Caki2 (cell line): ENCODE results near the gene FRMD5. TPM values are rescaled to one million over a fixed set of nuclear protein-coding genes. Genes with fewer than 3 reads are reported as not detected.
"Not testable (repeated sequence)": the region's sequence is repeated elsewhere in the genome, so short reads cannot be mapped to it uniquely, and the experiment has no call there.

ENCODE experiments used
- DNase-seq: peaks from one replicate; pipeline ENCODE4 v3.0.0-alpha.2; 2015; ENCODE audit warnings: low read depth
- in situ Hi-C: cut with HindIII; loops from 2 replicates; pipeline ENCODE4 v1.10.0; 2016; ENCODE audit warnings: low sequenced_read_pairs, low pct_unique_long_range_greater_than_20kb, mixed read lengths
- total RNA-seq: library from RNA; depleted of rRNA; stranded (reverse); fragments of >200 nt; shearing (Covaris generic); gene quantifications from 2 replicates; pipeline ENCODE4 v1.2.3, GENCODE V29; 2014; ENCODE audit warnings: low replicate concordance

FRMD5 gene
- total RNA-seq, 1 experiment from 2014 or later: 0.51 TPM

- DNase-seq: no peak
- in situ Hi-C loops: no loop called here
These were observed 299.5 kb downstream of the FRMD5 start for GRCh38 chr15:43895586-43895985.

- DNase-seq: no peak
- in situ Hi-C loops: no loop called here
These were observed 301.1 kb downstream of the FRMD5 start for GRCh38 chr15:43893956-43894355.

DNA sequence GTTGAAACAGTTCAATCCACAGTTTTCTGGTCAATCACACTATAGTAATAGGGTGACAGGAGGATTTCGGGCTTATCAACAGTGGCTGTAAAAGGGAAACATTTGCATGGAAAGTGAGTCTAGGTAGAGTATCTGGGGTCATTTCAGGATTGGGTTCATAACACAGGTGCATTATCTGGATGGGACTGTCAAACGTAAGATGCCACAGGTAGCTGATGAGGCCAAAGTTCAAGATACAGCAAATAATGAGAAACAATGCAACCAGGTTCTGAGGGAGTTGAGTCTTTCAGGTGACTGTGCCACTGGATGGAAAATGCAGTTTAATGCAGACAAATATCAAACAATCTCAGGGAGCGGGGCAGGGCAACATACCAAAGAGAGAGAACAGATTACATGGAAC lies 306.0 kb downstream of the FRMD5 start:
- in situ Hi-C loops: no loop called here

GRCh38 chr15:43887901-43888300 lies 307.2 kb downstream of the FRMD5 start:
- in situ Hi-C loops: no loop called here
- DNase-seq: no peak

More for the DNA sequence above, 306.0 kb downstream of the FRMD5 start:
- DNase-seq: no peak

DNA sequence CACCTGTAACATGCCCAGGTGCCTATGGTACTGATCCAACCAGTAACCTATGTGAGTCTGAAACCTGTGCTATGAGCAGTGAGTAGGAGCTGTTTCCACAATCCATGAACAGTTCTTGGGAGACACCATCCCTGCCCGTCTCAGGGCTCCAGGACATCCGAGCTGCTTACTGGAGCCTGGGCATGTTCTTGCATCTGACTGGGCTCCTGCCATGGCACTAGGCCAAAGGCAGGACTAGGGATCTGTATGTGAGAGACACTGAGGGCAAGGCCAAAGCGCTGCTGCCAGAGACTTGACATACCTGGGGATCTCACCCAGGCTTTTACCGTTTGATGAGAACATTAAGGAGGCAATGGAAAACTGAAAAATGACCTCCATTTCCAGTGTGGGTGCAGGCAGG lies 308.5 kb downstream of the FRMD5 start:
- no peak for DNase-seq
- in situ Hi-C loops: no loop called here

GRCh38 chr15:43883571-43883970 lies 311.5 kb downstream of the FRMD5 start:
- in situ Hi-C loops: no loop called here
- DNase-seq: no peak

GRCh38 chr15:43881944-43882343 lies 313.1 kb downstream of the FRMD5 start:
- in situ Hi-C loops: no loop called here

GRCh38 chr15:43881245-43881644 lies 313.8 kb downstream of the FRMD5 start:
- in situ Hi-C loops: no loop called here
- no peak for DNase-seq

More at GRCh38 chr15:43881944-43882343, 313.1 kb downstream of the FRMD5 start:
- no peak for DNase-seq

- no peak for DNase-seq
- in situ Hi-C loops: no loop called here
These were observed 314.5 kb downstream of the FRMD5 start for GRCh38 chr15:43880406-43881194.

GRCh38 chr15:43879386-43880355 lies 315.4 kb downstream of the FRMD5 start:
- no peak for DNase-seq
- in situ Hi-C loops: no loop called here

- no peak for DNase-seq
- in situ Hi-C loops: no loop called here
These were observed 316.6 kb downstream of the FRMD5 start for GRCh38 chr15:43878446-43878845.

DNA sequence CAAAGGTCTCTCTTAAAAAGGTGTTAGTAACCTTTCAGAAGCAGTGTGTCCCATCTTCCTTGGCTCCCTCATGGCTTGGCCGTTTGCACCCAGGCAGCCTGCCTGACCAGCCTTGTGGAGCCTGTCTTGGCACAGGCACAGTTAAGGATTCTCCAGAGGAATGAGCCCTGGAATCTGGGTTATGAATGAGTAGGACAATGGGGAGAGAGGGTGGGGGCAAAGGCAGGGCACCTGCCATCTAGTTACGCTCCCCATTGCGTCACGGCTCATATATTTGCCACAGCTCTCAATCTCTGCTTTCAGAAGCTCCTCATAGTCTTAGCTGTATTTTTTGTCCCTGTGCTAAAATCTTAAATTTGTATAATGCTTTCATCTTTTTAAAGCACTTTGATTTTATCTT lies 317.7 kb downstream of the FRMD5 start:
- in situ Hi-C loops: no loop called here
- DNase-seq: no peak

DNA sequence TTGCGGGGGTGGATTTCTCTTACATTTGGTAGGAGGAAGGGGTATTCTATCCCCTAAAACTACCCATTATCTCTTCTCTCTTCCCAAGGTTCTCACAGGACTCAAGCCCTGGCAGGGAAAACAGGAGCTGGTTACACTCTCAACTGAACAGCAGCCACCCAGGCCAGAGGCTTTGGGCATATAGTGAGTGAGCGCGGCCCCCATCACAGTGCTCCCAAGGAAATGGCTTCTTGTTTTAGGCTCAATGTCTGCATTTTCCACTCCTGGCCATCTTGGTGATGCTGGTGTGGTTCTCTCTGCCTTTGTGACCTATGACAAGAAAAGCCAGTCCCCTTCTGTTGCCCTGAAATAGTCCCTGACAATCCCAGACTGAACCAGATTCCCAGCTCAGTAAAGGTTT lies 318.2 kb downstream of the FRMD5 start:
- DNase-seq: no peak
- in situ Hi-C loops: no loop called here

GRCh38 chr15:43873651-43874050 lies 321.4 kb downstream of the FRMD5 start:
- in situ Hi-C loops: no loop called here

DNA sequence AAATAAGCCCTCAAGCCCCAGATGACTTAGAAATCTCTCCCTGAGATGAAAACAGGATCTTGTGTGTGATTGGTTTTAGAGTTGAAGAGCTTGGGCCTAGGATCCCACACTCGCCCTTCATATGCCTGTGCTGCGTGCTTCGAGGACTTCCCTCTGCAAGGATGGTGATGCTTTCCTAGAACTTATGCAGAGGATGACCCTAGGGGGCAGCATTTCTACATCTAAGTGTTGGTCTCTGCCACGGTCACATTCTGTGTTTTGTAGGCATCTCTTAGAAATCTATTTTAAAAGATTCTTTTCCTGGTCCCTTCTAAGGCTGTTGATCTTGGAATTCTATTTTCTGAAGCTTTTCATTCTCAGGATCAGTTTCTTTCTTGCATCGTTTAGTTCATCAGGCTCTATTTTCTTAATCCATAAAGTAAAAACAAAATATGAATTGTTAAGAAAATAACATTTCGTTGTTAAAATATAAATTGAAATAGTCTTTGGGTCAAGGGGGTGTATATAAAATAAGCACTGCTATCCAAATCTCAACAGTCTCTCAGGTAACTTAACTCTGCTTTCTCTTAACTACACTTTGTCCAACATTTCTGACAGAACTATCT lies 322.6 kb downstream of the FRMD5 start:
- in situ Hi-C loops: no loop called here
- peak; percentile 49 for DNase-seq

More at GRCh38 chr15:43873651-43874050, 321.4 kb downstream of the FRMD5 start:
- no peak for DNase-seq

DNA sequence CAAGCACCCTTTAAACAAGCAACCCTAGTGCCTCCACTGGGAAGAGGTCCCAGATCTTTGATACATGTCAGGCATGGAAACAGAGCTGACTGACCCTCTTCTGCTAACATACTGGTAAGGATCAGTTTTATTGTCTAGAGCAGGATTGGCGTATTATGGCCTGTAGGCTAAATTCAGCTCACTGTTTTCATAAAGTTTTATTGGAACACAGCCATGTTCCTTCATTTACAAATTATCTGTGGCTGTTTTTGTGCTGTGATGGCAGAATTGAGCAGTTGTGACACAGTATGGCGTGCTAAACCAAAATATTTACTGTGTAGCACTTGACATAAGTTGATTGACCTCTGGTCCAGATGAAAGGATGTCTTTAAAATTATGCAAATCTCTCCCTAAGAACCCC lies 323.2 kb downstream of the FRMD5 start:
- no peak for DNase-seq
- in situ Hi-C loops: no loop called here

- no peak for DNase-seq
- in situ Hi-C loops: no loop called here
These were observed 326.7 kb downstream of the FRMD5 start for GRCh38 chr15:43868406-43868805.

DNA sequence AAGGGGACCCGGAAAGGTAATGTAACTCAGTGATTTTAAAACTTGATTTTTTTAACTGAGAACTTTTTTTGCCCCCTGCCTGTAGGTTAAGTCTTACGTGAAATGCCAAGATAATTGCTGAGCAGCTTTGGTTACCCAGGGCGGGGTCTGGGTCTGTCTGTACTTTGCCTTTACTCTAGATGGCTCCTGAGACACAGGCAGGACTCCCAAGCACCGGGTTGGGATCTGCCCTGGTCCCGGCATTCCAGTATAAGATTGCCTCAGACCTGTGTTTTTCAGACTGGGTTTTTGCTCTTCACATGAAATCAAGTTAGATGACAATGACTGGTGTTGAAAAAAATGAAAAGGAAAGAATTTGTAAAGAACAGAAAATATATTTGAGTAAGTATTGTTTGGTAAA lies 328.0 kb downstream of the FRMD5 start:
- DNase-seq: no peak
- in situ Hi-C loops: no loop called here

- DNase-seq, in situ Hi-C loops: not testable (repeated sequence)
These were observed 328.4 kb downstream of the FRMD5 start for GRCh38 chr15:43866636-43867035.
